ENCODE data around the gene NARS2. TPM values are rescaled to one million over a fixed set of nuclear protein-coding genes. Genes with fewer than 3 reads are reported as not detected.

Gene NARS2
- total RNA-seq, 1 donor, result 17.8 TPM

Small RNA genes lying within 50 kb of the gene (small RNA-seq; reads per million reads assigned to genes)
- gene RNU6-311P, result not detected

Other genes starting within 250 kb of the NARS2 start
- gene GAB2, start 157.0 kb downstream of the NARS2 start, total RNA-seq, result 50.6 TPM